GM10266 (cell line): Measurements from ENCODE around the gene FOXN1.

Experiments used
- DNase-seq: peaks from one replicate; pipeline ENCODE4 v3.0.0; 2012; ENCODE audit errors: extremely low spot score
- TF ChIP-seq, protein P1 (sequence below): IDR thresholded peaks from 2 replicates; pipeline ENCODE4 v1.5.1; 2012; ENCODE audit warnings: mild to moderate bottlenecking, low read depth; ENCODE audit not compliant: control insufficient read depth, insufficient read depth; ENCODE audit errors: missing control alignments

FOXN1 gene

DNA sequence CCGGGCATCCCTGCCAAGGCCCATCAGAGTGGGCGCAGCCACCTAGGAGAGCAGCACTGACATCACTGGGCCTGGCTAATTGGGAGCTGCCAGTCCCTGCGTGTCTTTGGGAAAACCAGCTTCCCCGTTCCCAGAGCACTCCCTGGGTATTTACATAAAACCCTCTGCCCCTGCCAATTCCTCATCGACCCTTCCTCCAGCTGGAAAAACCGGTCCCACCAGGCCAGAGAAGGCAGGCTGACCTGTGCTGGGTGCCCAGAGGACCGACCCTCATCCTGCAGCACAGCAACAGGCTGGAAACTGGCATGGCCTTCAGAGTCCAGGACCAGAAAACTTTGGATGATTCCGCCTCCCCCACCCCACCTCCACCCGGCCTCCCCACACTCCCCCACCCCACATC is 8.2 kb upstream of the FOXN1 start:
- TF ChIP-seq, protein P1, sequence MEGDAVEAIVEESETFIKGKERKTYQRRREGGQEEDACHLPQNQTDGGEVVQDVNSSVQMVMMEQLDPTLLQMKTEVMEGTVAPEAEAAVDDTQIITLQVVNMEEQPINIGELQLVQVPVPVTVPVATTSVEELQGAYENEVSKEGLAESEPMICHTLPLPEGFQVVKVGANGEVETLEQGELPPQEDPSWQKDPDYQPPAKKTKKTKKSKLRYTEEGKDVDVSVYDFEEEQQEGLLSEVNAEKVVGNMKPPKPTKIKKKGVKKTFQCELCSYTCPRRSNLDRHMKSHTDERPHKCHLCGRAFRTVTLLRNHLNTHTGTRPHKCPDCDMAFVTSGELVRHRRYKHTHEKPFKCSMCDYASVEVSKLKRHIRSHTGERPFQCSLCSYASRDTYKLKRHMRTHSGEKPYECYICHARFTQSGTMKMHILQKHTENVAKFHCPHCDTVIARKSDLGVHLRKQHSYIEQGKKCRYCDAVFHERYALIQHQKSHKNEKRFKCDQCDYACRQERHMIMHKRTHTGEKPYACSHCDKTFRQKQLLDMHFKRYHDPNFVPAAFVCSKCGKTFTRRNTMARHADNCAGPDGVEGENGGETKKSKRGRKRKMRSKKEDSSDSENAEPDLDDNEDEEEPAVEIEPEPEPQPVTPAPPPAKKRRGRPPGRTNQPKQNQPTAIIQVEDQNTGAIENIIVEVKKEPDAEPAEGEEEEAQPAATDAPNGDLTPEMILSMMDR = no peak
- no peak for DNase-seq

DNA sequence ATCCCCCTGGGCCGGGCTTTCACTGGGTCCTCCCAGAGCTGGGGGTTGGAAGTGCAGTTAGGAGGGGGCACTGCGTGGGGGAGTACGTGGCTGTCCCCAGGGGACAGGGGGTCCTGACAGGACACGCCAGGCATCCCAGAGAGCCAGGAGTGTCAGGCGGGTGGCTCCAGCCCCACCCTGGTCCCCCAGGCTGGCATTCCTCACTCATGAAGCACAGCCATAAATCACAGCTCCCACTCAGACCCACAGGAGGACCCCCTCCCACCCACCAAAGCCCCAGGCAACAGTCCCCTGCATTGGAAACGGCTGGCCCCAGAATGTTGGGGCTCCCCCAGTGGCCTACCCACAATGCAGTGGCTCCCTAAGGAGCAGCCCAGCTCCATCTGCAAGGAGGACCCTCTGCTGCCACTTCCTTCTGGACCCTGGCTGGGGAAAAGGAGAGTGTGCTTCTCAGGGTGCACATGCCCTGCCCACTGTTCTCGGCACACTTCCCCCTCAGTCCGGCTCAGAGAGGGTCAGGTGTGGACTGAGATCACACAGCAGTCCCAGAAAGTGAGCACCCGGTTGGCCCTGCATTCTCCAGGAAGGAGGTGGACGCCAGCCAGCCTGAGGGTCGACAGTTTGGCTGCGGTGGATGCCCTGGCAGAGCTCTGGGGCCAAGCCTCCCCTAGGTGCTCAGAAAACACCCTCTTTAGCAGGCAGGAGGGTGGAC is 7.3 kb upstream of the FOXN1 start:
- no peak for DNase-seq
- TF ChIP-seq, protein P1 = no peak

DNA sequence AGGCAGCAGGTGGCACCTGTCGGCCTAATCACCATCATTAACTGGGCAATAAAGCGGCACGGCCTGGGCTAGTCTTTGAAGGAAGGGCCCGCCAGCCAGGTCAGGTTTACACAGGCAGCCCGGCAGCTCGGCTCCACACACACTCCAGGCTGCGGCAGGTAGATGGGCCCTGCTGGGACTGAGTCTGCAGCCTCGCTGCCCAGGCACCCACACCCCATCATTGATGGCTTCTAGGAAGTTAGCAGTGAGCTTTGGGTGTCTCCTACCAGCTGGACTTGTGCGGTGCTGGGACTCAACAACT is 6.8 kb upstream of the FOXN1 start:
- no peak for DNase-seq
- TF ChIP-seq, protein P1 = no peak

DNA sequence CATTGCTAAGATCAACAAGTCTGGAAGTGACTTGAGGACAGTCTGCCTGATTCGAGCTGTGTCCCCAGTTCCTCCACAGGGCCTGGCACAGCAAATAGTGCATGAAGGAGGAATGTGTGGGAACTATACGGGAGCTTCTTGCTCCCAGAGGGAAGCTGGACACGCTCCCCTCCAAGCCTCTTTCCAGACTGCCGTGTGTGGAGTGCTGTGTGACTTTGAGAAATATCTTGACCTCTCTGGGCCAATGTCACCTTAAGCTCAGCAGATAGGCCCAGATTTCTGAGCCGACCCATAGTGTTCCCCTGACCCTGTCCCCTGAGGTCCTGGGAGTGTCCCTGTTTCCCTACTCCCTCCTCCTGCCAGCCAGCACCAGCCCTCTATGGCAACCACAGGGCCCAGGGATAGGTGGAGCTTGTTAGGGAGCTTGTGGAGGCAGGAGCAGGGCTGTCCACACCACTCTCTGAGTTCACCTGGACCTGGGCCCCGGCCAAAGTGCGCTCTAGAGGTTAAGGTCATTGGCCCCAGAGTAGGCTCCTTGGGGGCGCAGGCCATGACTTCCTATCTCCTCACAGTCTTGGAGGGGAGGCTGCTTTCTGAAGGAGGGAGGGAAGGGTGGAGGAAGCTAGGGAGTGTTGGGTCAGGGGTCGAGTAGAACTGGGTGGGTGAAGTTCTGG is 6.3 kb upstream of the FOXN1 start:
- DNase-seq = no peak
- TF ChIP-seq, protein P1 = no peak

DNA sequence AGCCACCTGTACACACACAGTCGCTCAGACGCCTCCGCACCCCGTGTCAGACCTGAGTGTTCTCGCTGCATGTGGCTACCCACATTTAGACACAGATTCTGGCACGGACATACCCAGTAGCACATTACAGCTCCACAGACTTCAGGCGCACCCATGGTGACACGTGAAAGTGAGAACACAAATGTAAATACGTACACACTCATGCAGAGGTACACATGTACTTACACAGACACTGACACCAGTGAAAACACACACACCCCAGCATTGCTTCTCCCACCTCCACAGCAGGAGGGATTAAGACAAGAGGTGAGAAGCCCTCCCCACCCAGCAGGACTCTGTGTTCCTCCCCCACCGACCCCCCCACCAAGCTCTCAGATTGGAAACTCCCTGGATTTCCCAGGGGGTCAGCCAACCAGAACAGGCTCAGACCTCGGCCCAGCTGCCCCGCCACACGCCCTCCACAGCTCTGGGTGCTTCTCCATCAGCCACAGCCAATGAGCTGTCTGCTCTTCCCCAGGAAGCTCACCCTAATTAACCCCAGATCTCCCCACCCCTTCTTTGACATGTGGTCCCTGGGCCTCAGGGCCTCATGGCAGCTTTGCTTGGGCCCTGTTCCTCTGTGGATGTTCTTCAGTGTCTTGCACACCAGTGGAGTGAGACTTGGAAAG is 5.3 kb upstream of the FOXN1 start:
- TF ChIP-seq, protein P1 = no peak
- peak; percentile 88 for DNase-seq

DNA sequence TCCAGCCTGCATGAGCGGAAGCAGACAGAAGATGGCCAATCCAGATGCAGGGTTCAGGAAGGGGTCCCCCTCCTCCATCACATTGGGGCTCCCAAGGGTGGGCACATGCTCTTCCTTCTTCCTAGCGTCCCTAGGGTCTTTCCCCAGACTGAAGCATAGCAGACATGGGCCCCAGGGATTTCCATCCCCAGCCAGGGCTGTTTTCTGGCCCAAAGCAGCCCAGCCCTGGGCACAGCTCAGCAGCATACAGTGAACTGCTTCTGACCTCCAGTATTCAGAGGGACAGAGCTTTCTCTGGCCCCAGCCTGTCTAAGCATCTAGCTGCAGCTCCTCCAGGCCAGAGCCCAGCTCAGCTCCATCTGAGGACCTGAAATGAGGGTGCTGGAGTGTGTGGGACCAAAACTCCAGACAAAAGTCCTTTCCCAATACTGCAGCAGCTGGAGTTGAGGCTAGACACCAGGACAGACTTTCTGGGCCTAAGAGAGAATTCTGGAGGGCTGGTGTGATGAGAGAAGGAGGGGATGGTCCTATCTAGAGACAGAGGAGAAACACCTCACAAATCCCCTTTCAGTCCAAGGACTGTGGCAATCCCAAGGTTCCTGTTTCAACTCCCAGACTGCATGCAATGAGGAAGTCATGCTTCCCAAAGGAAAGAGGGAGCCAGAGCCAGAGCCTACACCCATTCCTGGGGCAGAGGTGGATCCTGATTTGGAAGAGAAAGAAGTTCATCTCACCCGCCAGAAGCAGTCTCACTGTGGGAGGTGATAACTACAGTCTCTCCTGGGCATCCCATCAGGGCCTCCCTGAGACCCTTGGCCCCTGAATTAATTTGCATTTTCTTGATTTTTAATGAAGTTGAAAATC is 4.5 kb upstream of the FOXN1 start:
- no peak for DNase-seq
- TF ChIP-seq, protein P1 = no peak

DNA sequence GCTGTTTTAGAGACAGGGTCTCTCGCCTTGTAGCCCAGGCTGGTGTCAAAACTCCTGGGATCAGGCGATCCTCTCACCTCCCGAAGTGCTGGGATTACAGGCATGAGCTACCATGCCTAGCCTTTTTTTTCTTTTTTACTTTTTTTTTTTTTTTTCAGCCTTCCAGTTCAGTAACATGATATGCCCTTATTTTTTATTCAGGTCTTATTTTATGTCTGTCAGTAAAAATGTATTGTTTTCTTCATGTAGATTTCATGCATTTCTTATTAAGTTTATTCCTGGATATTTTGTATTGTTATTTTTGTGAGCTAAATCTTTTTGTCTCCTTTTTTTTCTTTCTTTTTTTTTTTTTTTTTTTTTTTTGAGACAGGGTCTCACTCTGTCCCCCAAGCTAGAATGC is 2.7 kb upstream of the FOXN1 start:
- TF ChIP-seq, protein P1 = no peak
- no peak for DNase-seq
